ENCODE data around the gene ELP4. TPM values are rescaled to one million over a fixed set of nuclear protein-coding genes. Genes with fewer than 3 reads are reported as not detected.

The ELP4 gene
- total and polyA plus RNA-seq, 9 of the 15 experiments (the other 6 are each of a cell fraction or from before 2014, with no cell fraction given) = 24.1 to 60.3 (median 38.7) TPM

GRCh38 chr11:31795706-31796498 is 286.3 kb downstream of the ELP4 start:
- BruUV-seq (replicated peaks) = no TSS peak
- Histone ChIP-seq H3K4me3 (no peak overlapping the region), H3K4me2 (ENCODE audit: insufficient read depth, low read length) (no peak overlapping the region), H3K4me1 (replicated peaks in 1 of 2; ENCODE audit: control insufficient read depth in 2 of 2, insufficient read depth in 2 of 2, low read length in 2 of 2) (no peaks in the 10 kb centered on the region; a peak in 1 of 5 replicates), H3K36me3 (ENCODE audit: control insufficient read depth, insufficient read depth, low read length) (no peaks in the 10 kb centered on the region), H3K9me1 (ENCODE audit: control insufficient read depth, insufficient read depth, low read length) (no peaks in the 10 kb centered on the region), H4K20me1 (replicated peaks; ENCODE audit: control insufficient read depth, insufficient read depth, low read length) (no peaks in the 10 kb centered on the region), H2AFZ (ENCODE audit: low read depth, low read length) (no peak overlapping the region), H3K27ac (ENCODE audit: extremely low read depth, low read depth, low read length) (no peak overlapping the region), H3K9ac (ENCODE audit: insufficient read depth in 1 of 2, low read depth in 2 of 2, low read length in 2 of 2) (no peak overlapping the region), H3K27me3 (ENCODE audit: control insufficient read depth in 2 of 2, insufficient read depth in 2 of 2, low read length in 2 of 2) (peaks cover 0 to 14% of the 10 kb centered on the region in 2 experiments; a peak in 3 of 5 replicates), H3K9me3 (replicated peaks; ENCODE audit: control insufficient read depth, insufficient read depth, low read depth, low read length) (no peaks in the 10 kb centered on the region), H3K79me2 (ENCODE audit: control insufficient read depth, insufficient read depth, low read length) (no peaks in the 10 kb centered on the region)
- FAIRE-seq (no peak), DNase-seq (ENCODE audit: extremely low read depth in 1 of 4, low spot score in 3 of 4) (no peak), ATAC-seq (no peak)
- 38% methylated on average over 20 of the region's 22 CpGs for WGBS (ENCODE audit: insufficient coverage, low coverage, missing lambda C conversion rate)
- CTCF ChIA-PET (ENCODE audit: low intra/inter-chr PET ratio) = no interaction called here
- intact Hi-C loops (cut with micrococcal nuclease) (no loop called here), in situ Hi-C loops (cut with MboI) (no loop called here)
- POLR2A ChIA-PET = interaction anchor here (1.1 to 1.4 kb wide), 2 partner anchors 10 to 12 kb away, joined by 3 read pairs; no protein-coding TSS in a partner anchor
- TF ChIP-seq IRF2 (CRISPR knock-in tag; IDR thresholded peaks at IDR 0.05) = no peak
- no peak for TF ChIP-seq CBFB (CRISPR knock-in tag; IDR thresholded peaks at IDR 0.05)
- TF ChIP-seq KLF1 (tag; IDR thresholded peaks at IDR 0.05) = no peak
- no peak for TF ChIP-seq TFAP4 (CRISPR knock-in tag; IDR thresholded peaks at IDR 0.05; ENCODE audit: borderline replicate concordance)
- TF ChIP-seq PREB (CRISPR knock-in tag; IDR thresholded peaks at IDR 0.05) = no peak
- TF ChIP-seq SFPQ (IDR thresholded peaks at IDR 0.05; ENCODE audit: low read depth, low read length) = no peak

All from K562 (cell line).